ENCODE data around the gene KRT39.

KRT39 gene

GRCh38 chr17:40940266-40940665 is 26.5 kb downstream of the KRT39 start:
- TF ChIP-seq CTCF (IDR thresholded peaks at IDR 0.05; ENCODE audit: insufficient read depth, low read length, poor library complexity, severe bottlenecking), result no peak
- Histone ChIP-seq H3K27me3 (replicated peaks; ENCODE audit: control insufficient read depth, insufficient read depth, low read length) (peaks cover 3% of the 10 kb centered on the region; the same call in 1 of the 2 replicates), H3K36me3 (ENCODE audit: control insufficient read depth, insufficient read depth, low read length) (no peaks in the 10 kb centered on the region), H3K4me3 (replicated peaks; ENCODE audit: low read depth, low read length) (no peak overlapping the region)
- no peak for DNase-seq (ENCODE audit: extremely low read depth, insufficient read length)

DNA sequence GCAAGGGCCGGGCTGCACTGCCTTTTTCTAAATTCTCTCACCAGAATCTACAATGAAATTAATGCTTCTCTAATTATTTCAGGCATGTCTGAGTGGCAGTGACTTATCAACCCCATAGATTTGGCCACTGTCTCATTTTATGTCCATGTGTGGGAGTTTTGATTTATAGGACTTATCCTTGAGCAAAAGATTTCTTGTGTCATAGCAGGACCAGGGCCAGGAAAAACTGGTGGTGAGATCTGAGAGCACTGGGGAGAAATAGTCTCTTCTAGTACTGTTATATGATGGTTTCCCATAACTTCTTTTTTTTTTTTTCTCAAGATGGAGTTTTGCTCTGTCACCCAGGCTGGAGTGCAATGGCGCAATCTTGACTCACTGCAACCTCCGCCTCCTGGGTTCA is 27.8 kb downstream of the KRT39 start:
- Histone ChIP-seq H3K36me3 (ENCODE audit: control insufficient read depth, insufficient read depth, low read length) (no peaks in the 10 kb centered on the region), H3K4me3 (replicated peaks; ENCODE audit: low read depth, low read length) (no peak overlapping the region), H3K27me3 (replicated peaks; ENCODE audit: control insufficient read depth, insufficient read depth, low read length) (peaks cover 3% of the 10 kb centered on the region; the same call in 1 of the 2 replicates)
- no peak for TF ChIP-seq CTCF (IDR thresholded peaks at IDR 0.05; ENCODE audit: insufficient read depth, low read length, poor library complexity, severe bottlenecking)
- no peak for DNase-seq (ENCODE audit: extremely low read depth, insufficient read length)

DNA sequence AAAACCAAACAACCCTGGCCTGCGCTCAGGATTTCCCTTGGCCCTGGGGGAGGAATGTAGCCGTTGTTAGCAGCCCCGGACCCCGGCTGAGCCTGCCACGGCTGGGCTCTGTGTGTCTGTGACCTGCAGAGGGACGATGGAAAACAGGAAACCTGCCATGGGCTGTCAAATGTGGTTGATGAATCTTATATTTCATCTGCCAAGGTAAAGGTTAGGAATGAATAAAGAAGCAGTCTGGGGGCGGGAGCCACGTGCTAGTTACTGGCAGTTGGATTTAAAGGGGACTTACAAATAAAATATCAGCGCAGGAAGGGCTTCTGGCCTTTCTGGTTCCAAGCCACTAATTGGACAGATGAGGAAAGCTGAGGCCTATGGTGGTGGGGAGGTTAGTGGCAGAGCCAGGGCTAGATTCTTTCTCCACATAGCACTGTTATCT is 29.3 kb downstream of the KRT39 start, which contains the start of gene KRT23:
Gene KRT23, minus strand, starts transcription at position 263 of the 436 bp plus-strand sequence. CDS start 1,043 bp downstream, outside the sequence.
- TF ChIP-seq CTCF (IDR thresholded peaks at IDR 0.05; ENCODE audit: insufficient read depth, low read length, poor library complexity, severe bottlenecking), result no peak
- DNase-seq (ENCODE audit: extremely low read depth, insufficient read length), result no peak
- H3K36me3 ChIP-seq (ENCODE audit: control insufficient read depth, insufficient read depth, low read length), result no peaks in the 10 kb centered on the region
- no peak within 1 kb of the TSS for H3K4me3 ChIP-seq (replicated peaks; ENCODE audit: low read depth, low read length)
- H3K27me3 ChIP-seq (replicated peaks; ENCODE audit: control insufficient read depth, insufficient read depth, low read length), result peaks cover 3% of the 10 kb centered on the region; the same call in 1 of the 2 replicates

GRCh38 chr17:40936976-40937375 is 29.8 kb downstream of the KRT39 start:
- no peak for TF ChIP-seq CTCF (IDR thresholded peaks at IDR 0.05; ENCODE audit: insufficient read depth, low read length, poor library complexity, severe bottlenecking)
- H3K27me3 ChIP-seq (replicated peaks; ENCODE audit: control insufficient read depth, insufficient read depth, low read length), result peaks cover 3% of the 10 kb centered on the region; the same call in 1 of the 2 replicates
- no peak overlapping the region for H3K4me3 ChIP-seq (replicated peaks; ENCODE audit: low read depth, low read length)
- no peaks in the 10 kb centered on the region for H3K36me3 ChIP-seq (ENCODE audit: control insufficient read depth, insufficient read depth, low read length)
- no peak for DNase-seq (ENCODE audit: extremely low read depth, insufficient read length)

DNA sequence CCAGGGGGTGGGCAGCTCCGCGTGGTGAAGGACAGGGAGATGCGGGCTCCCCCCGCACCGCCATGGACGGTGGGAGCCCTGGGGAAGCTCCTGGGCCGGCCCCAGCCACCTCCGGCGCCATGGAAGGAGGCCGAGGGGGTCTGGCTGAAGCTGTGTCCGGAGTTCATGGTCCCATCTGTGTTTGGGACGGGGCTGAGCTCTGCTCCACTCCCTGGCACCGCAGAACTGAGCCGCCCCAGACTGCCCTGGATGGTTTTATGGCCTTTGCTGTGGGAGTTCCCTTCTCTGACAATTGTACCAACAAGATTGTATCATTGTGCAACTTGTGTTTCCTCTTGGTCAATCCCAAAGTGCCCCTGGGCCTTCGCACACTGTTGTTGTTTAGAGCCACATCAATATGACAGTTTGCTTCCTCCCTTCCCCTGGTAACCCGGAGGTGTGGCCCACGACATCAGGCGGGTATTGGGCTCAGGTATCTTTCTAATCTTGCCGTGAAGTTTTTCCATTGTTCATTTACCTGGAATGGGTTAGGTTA is 30.2 kb downstream of the KRT39 start:
- DNase-seq (ENCODE audit: extremely low read depth, insufficient read length), result no peak
- Histone ChIP-seq H3K36me3 (ENCODE audit: control insufficient read depth, insufficient read depth, low read length) (no peaks in the 10 kb centered on the region), H3K4me3 (replicated peaks; ENCODE audit: low read depth, low read length) (no peak overlapping the region), H3K27me3 (replicated peaks; ENCODE audit: control insufficient read depth, insufficient read depth, low read length) (peaks cover 3% of the 10 kb centered on the region; the same call in 1 of the 2 replicates)
- no peak for TF ChIP-seq CTCF (IDR thresholded peaks at IDR 0.05; ENCODE audit: insufficient read depth, low read length, poor library complexity, severe bottlenecking)

Data from GM06990 (cell line).